Liver (tissue), 9 donors: Measurements from ENCODE around the gene XYLB. TPM values are rescaled to one million over a fixed set of nuclear protein-coding genes. Genes with fewer than 3 reads are reported as not detected.

ENCODE experiments used
- DNase-seq: peaks from one replicate; pipeline ENCODE4 v3.0.0-alpha.2; 2017; ENCODE audit warnings: low spot score
- H3K27ac ChIP-seq, 2 donors: one replicate each; pipeline ENCODE4 v1.7.0; 2013; ENCODE audit warnings: inconsistent platforms in 2 of 2, low read length in 2 of 2, control low read depth in 1 of 2, low read depth in 1 of 2, mild to moderate bottlenecking in 1 of 2
- H3K27me3 ChIP-seq, 4 donors: one replicate each; pipeline versions ENCODE4 v1.6.1 to v1.7.0; 2013; ENCODE audit warnings: low read length in 3 of 4, inconsistent platforms in 1 of 4, mild to moderate bottlenecking in 1 of 4, moderate library complexity in 1 of 4; ENCODE audit not compliant: control insufficient read depth in 4 of 4, insufficient read depth in 4 of 4
- H3K36me3 ChIP-seq, 4 donors: one replicate each; pipeline versions ENCODE4 v1.6.1 to v1.7.0; 2013; ENCODE audit warnings: low read length in 3 of 4, mild to moderate bottlenecking in 3 of 4, low read depth in 1 of 4, moderate library complexity in 1 of 4; ENCODE audit not compliant: control insufficient read depth in 4 of 4, insufficient read depth in 3 of 4
- H3K4me1 ChIP-seq, 4 donors: one replicate each; pipeline versions ENCODE4 v1.6.1 to v1.7.0; 2013; ENCODE audit warnings: low read length in 3 of 4, mild to moderate bottlenecking in 3 of 4, moderate library complexity in 1 of 4; ENCODE audit not compliant: control insufficient read depth in 4 of 4, insufficient read depth in 4 of 4
- H3K4me3 ChIP-seq, 3 donors: one replicate each; pipeline versions ENCODE4 v1.6.1 to v1.7.0; 2013; ENCODE audit warnings: low read length in 3 of 3, control low read depth in 1 of 3, low read depth in 1 of 3, mild to moderate bottlenecking in 1 of 3
- H3K9ac ChIP-seq, 2 donors: one replicate each; pipeline ENCODE4 v1.7.0; 2013; ENCODE audit warnings: low read length in 2 of 2, mild to moderate bottlenecking in 2 of 2, moderate library complexity in 2 of 2, control low read depth in 1 of 2, low read depth in 1 of 2
- H3K9me3 ChIP-seq, 4 donors: one replicate each; pipeline versions ENCODE4 v1.6.1 to v1.7.0; 2013; ENCODE audit warnings: low read length in 3 of 4; ENCODE audit not compliant: control insufficient read depth in 4 of 4
- ATF3 ChIP-seq: IDR thresholded peaks from 2 replicates; pipeline ENCODE4 v1.6.1; 2016; ENCODE audit warnings: antibody characterized with exemption
- CTCF ChIP-seq: fragments of 150-350 bp; IDR thresholded peaks from 2 replicates; pipeline ENCODE4 v1.5.1; 2017; ENCODE audit warnings: improper control_type of control experiment, low read depth, low read length; ENCODE audit not compliant: missing input control
- EGR1 ChIP-seq, 2 donors: IDR thresholded peaks; 2 replicates each; pipeline ENCODE4 v1.6.1; 2016 to 2018; ENCODE audit warnings: antibody characterized with exemption in 2 of 2, low read depth in 2 of 2
- FOXA1 ChIP-seq: IDR thresholded peaks from 2 replicates; pipeline ENCODE4 v1.6.1; 2016; ENCODE audit warnings: antibody characterized with exemption
- FOXA2 ChIP-seq: IDR thresholded peaks from 2 replicates; pipeline ENCODE4 v1.6.1; 2016; ENCODE audit warnings: antibody characterized with exemption
- GABPA ChIP-seq, 2 donors: IDR thresholded peaks in 1 of 2; conservative IDR thresholded peaks in 1 of 2; 2 replicates each; pipeline ENCODE4 v1.6.1; 2016; ENCODE audit warnings: antibody characterized with exemption in 2 of 2, mild to moderate bottlenecking in 1 of 2, moderate library complexity in 1 of 2
- HNF4A ChIP-seq, 2 donors: conservative IDR thresholded peaks; 2 replicates each; pipeline ENCODE4 v1.6.1; 2016; ENCODE audit warnings: antibody characterized with exemption in 2 of 2, mild to moderate bottlenecking in 2 of 2
- HNF4G ChIP-seq: IDR thresholded peaks from 2 replicates; pipeline ENCODE4 v1.6.1; 2016; ENCODE audit warnings: antibody characterized with exemption
- JUND ChIP-seq, 2 donors: IDR thresholded peaks; 2 replicates each; pipeline ENCODE4 v1.6.1; 2016; ENCODE audit warnings: antibody characterized with exemption in 2 of 2
- MAX ChIP-seq: IDR thresholded peaks from 2 replicates; pipeline ENCODE4 v1.6.1; 2016; ENCODE audit warnings: antibody characterized with exemption
- NR2F2 ChIP-seq: IDR thresholded peaks from 2 replicates; pipeline ENCODE4 v1.6.1; 2016; ENCODE audit warnings: antibody characterized with exemption
- REST ChIP-seq: IDR thresholded peaks from 2 replicates; pipeline ENCODE4 v1.6.1; 2016; ENCODE audit warnings: antibody characterized with exemption, mild to moderate bottlenecking
- RXRA ChIP-seq, 2 donors: IDR thresholded peaks; 2 replicates each; pipeline ENCODE4 v1.6.1; 2017 to 2018; ENCODE audit warnings: antibody characterized with exemption in 2 of 2, mild to moderate bottlenecking in 1 of 2
- SP1 ChIP-seq: IDR thresholded peaks from 2 replicates; pipeline ENCODE4 v1.6.1; 2018; ENCODE audit warnings: antibody characterized with exemption, mild to moderate bottlenecking
- TAF1 ChIP-seq: conservative IDR thresholded peaks from 2 replicates; pipeline ENCODE4 v1.6.1; 2016; ENCODE audit warnings: antibody characterized with exemption, mild to moderate bottlenecking
- YY1 ChIP-seq: IDR thresholded peaks from 2 replicates; pipeline ENCODE4 v1.6.1; 2016; ENCODE audit warnings: antibody characterized with exemption, mild to moderate bottlenecking
- ZBTB33 ChIP-seq: IDR thresholded peaks from 2 replicates; pipeline ENCODE4 v1.6.1; 2016; ENCODE audit warnings: antibody characterized with exemption
- WGBS: extraction: QIAGEN DNeasy Blood & Tissue Kit; methylation state at CpG from one replicate; pipeline ENCODE4 v1.1.7; 2013; 5-methylcytosine and 5-hydroxymethylcytosine counted together
- polyA plus RNA-seq, 2 donors: library from polyadenylated mRNA; stranded (reverse) in 1 of 2; unstranded in 1 of 2; fragments of 200-250 nt in 1 of 2; fragments of >200 nt in 1 of 2; fragmentation: Nextera tagmentation in 1 of 2; extraction: Ambion mirVana in 1 of 2; gene quantifications; one replicate each; pipeline versions ENCODE4 v1.2.1 to v1.2.3, GENCODE V29; 2013 to 2015
- total RNA-seq, 2 donors: library from RNA; depleted of rRNA; stranded (reverse); fragments of >200 nt; gene quantifications; one replicate each; pipeline ENCODE4 v1.2.3, GENCODE V29; 2014
- donor health status: healthy.
- donor health status: healthy.
- donor health status: healthy.
- donor health status: healthy.
- donor health status: healthy.

The XYLB gene
- total and polyA plus RNA-seq, 4 donors, result 14.2 to 51.5 (median 18.0) TPM

- no peaks in the 10 kb centered on the region for H3K27me3 ChIP-seq
- no peak for DNase-seq
- no peak for TF ChIP-seq MAX
- no peak for TF ChIP-seq HNF4G
- TF ChIP-seq ATF3, result no peak
- no peak for TF ChIP-seq FOXA2
- no peak for TF ChIP-seq RXRA (IDR thresholded peaks at IDR 0.05)
- no peak for TF ChIP-seq CTCF
- no peak for TF ChIP-seq NR2F2
- no peak for TF ChIP-seq JUND (IDR thresholded peaks at IDR 0.05)
- no peak for TF ChIP-seq YY1
- TF ChIP-seq EGR1 (IDR thresholded peaks at IDR 0.05; ENCODE audit: low read depth in 2 of 2), result no peak
- no peak for TF ChIP-seq HNF4A (conservative IDR thresholded peaks at IDR 0.05)
- no peak for TF ChIP-seq TAF1
- TF ChIP-seq GABPA (IDR thresholded peaks at IDR 0.05 in 1 of 2, conservative IDR thresholded peaks at IDR 0.05 in 1 of 2), result no peak
- WGBS, result 79% methylated on average over 7 of the region's 7 CpGs
- no peaks in the 10 kb centered on the region for H3K9me3 ChIP-seq
- no peak overlapping the region for H3K4me3 ChIP-seq
- H3K9ac ChIP-seq, result no peak overlapping the region
- H3K36me3 ChIP-seq, result no peaks in the 10 kb centered on the region
- no peak overlapping the region for H3K27ac ChIP-seq
- H3K4me1 ChIP-seq, result no peaks in the 10 kb centered on the region
Observed at GRCh38 chr3:38317192-38317759, 29.3 kb upstream of the XYLB start.

- Histone ChIP-seq H3K9ac (no peak overlapping the region), H3K4me3 (no peak overlapping the region), H3K27ac (no peak overlapping the region), H3K4me1 (no peaks in the 10 kb centered on the region), H3K27me3 (no peaks in the 10 kb centered on the region), H3K9me3 (no peaks in the 10 kb centered on the region), H3K36me3 (no peaks in the 10 kb centered on the region)
- no peak for DNase-seq
- WGBS, result 95% methylated on average over 8 of the region's 8 CpGs
- TF ChIP-seq HNF4A (conservative IDR thresholded peaks at IDR 0.05), result no peak
- TF ChIP-seq FOXA2, result no peak
- no peak for TF ChIP-seq GABPA (IDR thresholded peaks at IDR 0.05 in 1 of 2, conservative IDR thresholded peaks at IDR 0.05 in 1 of 2)
- TF ChIP-seq SP1, result no peak
- no peak for TF ChIP-seq EGR1 (IDR thresholded peaks at IDR 0.05; ENCODE audit: low read depth in 2 of 2)
- TF ChIP-seq FOXA1, result no peak
- no peak for TF ChIP-seq MAX
- no peak for TF ChIP-seq REST
- no peak for TF ChIP-seq RXRA (IDR thresholded peaks at IDR 0.05)
- no peak for TF ChIP-seq ZBTB33
- TF ChIP-seq HNF4G, result no peak
- TF ChIP-seq TAF1, result no peak
- no peak for TF ChIP-seq JUND (IDR thresholded peaks at IDR 0.05)
- TF ChIP-seq CTCF, result no peak
Observed at GRCh38 chr3:38318766-38319671, 27.6 kb upstream of the XYLB start.
